ENCODE measurements around the gene SPATA3.
"Not testable (repeated sequence)": the region's sequence is repeated elsewhere in the genome, so short reads cannot be mapped to it uniquely, and the experiment has no call there.

The SPATA3 gene

DNA sequence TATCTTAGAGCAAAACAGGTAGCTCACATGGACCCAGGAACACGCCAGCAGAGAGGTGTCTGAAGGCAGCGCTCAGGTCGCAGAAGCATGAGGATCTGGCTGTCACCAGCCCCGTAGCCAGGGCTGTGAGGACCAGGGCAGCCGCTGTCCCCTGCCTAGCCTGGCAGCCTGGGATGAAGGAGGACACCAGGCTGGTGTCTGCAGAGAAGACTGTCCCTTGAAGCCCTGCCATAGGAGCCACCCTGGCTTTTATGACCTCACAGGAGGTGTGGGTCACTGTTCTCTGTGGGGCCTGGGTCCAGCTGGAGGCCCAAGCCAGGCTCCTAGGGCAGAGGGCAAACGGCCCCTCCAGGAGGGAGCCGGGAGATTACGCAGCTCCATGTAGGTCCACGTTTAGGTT lies at the start of gene SPATA3:
Gene SPATA3, plus strand, starts transcription at position 301 of the 400 bp plus-strand sequence. CDS start 113 bp downstream, outside the sequence.
- no peak for DNase-seq

DNA sequence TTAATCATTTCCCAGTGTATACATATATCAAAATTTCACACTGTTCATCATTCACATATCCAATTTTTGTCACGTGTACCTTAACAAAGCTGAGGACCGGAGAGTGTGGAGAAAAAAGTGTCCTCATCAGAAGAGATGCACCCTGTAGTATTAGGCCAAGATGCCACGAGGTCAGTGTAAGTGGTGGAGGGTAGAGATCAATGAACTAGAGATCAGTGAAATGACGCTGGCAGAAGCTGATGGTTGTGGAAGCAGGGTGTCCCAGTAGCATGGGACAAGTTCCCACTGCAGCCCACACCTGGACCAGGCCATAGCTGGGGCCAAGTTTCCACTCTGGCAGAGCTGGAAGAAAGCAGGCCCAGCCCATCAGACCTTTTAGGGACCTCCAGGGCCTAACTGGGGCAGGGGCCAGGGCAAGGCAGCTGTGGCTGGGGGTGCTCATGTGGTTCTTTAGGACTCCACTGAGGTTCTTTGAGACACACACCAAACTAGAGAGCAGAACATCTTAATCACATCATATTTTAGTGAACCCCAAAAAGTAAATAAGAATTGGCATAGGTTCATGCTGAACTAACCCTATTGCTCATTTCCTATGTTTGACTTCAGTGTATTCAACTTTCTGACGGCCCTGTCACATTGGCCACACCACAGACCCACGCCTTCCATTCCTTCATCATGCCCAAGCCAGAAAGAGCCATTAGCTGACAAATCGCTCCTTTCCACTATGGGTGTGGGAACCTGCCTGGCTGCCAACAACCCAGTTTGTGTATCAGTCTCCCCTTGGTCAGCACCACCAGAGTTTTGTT lies 49.3 kb upstream of the SPATA3 start:
- DNase-seq, result no peak

DNA sequence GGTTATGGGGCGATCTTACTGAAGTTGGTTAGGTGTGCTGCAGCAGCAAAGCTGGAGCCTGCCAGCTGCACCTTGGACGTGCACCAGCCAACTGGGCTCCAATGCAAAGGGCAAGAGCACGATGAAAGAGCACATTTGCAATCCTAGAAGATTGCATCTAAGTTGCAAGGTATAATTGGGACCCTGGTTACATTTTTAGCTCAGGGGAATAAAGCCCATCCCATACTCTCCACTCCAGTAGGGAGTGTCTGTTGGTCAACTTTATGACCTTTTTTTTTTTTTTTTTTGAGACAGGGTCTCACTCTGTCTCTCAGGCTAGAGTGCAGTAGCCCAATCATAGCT lies 48.7 kb upstream of the SPATA3 start:
- DNase-seq, result no peak

DNA sequence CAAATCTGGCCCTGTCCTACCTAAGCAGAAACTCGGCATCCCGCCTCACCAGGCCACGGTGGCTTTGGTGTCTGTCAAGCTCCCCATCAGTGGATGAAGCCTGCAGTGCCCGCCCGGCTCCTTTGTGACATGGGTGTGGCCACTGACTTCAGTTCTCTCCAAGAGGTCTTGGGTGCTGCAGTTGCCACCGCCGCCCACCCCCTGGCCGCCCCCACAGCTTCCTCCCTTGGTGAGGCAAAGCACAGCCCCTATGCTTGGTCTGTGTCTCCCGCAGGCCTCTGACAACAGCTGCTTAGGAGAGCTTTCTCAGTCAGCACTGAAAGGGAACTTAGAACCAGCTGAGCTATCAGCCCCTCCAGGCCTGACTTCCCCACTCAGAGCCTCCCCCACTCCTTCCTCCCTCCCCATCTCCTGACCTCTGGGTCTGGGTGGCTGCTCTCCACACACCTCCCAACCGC lies 48.0 kb upstream of the SPATA3 start:
- DNase-seq, result no peak

DNA sequence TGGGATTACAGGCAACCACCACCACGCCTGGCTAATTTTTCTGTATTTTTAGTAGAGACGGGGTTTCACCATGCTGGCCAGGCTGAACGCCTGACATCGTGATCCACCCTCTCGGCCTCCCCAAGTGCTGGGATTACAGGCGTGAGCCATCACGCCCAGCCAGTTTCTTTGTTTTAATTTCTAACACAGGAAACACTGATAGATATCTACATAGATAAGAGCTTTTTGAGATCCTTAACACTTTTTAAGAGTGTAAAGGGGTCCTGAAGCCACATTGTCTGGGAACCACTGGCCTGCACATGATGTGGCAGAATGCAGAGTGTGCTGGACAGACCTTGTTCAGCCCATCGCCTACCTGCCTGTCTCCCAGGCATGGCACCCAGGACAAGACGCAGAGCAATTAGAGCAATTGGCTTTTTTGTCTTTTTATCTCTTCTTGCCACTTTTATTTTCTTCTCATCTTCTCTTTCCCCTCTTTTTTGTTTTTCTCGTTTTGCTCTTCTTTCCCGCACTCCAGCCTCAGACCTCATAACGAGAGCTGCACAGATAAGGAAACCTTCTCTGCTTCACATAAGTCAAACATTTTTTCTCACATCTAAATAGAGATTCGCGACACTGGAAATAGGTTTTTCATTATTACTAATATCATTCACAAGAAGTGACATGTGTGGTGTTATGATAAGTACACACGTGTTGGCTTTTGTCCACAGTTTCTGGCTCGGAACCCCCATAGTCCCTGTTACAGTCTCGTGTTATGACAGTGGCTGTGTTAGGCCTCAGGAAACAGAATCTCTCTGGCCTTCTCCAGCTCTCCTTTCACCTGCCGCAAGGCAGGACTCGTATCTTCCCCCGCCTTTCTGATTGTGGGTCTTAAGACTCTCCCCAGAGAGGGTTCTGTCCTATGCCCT lies 45.7 kb upstream of the SPATA3 start:
- DNase-seq, result no peak

DNA sequence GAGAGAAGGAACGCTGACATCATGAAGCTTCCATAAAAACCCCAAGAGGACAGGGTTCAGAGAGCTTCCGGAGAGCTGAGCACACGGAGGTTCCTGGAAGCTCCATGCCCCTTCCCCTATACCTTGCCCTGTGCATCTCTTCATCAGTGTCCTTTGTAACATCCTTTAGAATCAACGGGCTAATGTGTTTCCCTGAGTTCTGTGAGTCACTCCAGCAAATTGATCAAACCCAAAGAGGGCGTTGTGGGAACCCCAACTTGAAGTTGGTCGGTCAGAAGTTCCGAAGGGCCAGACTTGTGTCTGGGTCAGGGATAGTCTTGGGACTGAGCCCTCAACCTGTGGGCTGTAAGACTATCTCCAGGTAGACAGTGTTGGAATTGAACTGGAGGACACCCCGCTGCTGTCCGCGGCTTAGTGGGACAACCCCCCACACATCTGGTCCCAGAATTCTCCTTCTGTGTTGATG lies 45.0 kb upstream of the SPATA3 start:
- no peak for DNase-seq

DNA sequence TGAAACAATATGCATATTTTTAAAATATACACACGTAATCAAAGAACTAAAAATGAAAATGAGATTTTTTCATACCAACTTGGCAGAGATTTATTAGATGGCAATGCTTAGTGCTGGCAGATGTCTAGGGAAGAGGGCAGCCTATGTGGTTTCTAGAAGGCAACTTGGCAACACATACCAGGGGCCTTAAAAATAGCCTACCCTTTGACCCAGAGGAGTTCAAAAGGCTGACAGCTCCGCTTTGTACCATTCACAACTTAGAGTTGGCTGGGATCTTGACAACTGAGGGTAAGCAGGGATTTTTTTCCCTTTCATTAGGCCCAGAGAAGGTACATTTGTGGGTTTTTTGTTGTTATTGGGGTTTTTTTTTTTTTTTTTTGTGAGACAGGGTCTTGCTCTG lies 44.5 kb upstream of the SPATA3 start:
- DNase-seq, result no peak

DNA sequence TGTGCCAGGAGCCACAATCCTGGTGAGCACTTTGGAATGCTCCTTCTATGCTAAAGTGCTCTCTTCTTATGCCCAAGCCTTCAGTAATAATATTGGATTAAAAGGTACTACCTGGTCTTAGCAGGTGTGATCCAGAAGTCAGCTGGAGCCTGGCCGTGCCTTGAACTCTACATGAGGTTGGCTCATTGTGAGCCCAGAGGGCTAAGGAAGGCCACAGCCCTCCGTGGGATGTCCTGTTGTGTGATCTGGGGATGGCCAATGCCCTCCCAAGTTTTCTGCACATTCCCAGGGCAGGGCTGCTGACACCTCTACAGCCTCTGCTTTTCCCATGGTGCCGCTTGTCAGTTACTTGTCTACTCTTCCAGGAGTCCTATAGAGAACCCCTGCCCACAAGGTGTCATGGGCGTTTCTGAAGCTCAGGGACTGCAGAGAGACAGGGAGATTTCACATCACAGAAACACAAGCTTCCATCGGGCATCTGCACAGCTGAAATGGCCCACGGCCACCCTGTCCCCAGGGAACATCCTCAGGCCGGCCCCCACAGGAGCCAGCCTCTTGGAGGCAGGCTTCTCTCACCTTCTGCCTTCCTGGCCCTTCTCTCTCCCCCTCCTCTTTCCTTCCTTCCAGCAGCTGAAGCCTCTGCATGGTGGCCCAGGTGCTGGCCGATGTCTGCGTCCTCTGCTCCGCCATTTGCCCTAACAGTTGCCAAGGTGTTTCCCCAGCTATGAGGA lies 43.5 kb upstream of the SPATA3 start:
- no peak for DNase-seq

DNA sequence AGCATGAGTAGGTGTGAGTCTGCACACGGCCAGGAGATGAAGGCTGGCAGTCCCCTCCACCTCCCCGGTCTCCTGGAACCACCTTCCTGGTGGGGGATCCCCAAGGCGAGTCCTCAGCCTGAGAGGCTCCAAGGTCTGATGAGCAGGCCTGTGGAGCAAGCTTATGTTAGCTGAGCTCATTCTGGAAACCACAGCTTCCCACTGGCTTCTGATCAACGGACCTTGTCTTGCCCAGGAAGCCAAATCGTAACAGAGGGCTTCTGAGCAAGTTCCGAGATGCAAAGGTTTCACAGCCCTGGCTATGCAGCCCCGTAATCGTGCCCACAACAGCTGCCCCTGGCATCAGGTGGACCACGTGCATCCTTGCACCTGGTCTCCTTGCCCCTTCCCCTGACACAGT lies 42.1 kb upstream of the SPATA3 start:
- DNase-seq, result no peak

DNA sequence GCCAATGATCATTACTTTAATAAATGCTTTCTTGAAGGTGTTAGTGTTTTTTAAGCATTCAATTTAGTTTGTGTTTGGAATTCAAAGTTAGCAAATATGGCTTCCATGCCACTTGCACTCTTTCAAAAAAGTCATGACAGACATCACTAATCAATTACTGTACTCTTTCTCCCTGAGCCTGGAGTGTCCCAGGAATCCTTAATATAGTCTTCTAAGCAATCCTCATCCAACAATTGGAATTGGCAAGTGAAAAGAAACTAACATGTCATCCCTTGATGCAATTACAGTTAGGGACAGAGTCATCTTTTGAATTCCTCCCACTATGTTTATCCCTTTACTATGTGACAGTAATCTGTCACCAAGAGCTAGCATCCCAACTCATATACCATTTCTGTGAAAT lies 41.2 kb upstream of the SPATA3 start:
- no peak for DNase-seq

DNA sequence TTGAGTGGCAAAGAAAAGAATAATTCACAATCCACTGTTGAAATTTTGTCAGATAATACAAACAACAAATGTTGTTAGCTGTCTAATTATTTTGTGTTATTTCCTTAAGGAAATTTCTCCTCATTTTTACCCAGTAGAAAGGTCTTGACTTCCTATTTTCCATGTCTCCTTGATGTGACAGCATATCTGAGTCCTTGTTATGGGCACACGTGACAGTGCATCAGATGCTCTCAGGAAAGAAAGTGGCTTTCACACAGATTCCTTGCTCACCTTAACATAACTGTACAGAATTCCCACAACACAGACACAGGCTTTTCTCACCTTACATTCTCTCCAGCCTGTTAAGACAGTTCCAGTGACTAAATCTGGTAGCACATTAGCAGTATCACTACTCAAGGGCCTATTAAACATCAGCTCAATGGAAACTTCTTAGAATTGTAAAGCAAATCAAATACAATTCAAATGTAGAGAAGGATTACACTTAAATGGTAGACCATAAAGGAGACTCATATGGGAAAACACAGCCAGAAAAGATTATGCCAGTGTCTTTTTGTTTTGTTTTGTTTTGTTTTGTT lies 40.7 kb upstream of the SPATA3 start:
- DNase-seq, result no peak

DNA sequence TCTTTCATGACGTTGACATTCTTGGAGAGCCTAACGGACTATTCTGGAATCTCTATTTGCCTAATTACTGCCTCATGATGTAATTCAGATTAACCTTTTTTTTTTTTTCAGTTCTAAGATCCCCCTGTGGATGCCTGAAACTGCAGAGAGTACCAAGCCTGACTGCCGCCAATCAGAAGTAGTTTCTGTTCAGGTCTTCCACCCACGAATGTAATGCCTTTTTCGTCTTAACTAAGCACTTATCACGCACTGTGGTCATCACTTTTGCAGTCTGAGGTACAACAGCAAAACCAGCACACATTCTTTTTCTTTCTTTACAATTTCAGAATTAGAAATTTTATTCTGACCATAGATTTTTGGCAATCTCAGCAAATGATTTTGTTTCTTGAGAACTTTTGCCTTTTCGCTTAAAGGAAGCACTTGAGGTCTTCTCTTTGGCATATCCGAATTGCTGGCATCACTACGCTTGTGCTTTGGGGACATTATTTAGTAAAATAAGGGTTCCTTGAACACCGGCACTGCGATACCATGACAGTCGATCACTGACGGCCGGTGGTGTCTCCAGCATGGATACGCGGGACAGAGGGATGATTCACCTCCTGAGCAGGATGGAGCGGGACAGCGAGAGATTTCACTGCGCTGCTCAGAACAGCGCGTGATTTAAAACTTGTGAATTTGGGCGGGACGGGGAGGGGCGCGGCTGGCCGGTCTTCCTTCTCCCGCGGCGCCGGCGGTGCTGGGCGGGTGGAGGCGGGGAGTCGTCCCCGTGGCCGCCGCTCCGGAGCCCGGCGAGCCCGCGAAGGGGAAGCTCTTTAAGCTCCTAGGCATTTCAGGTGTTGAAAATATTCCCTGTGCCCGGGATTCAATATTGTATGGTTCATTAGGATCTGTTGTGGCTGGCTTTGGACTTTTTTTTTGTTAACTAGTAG lies 38.8 kb upstream of the SPATA3 start:
- DNase-seq, result no peak

DNA sequence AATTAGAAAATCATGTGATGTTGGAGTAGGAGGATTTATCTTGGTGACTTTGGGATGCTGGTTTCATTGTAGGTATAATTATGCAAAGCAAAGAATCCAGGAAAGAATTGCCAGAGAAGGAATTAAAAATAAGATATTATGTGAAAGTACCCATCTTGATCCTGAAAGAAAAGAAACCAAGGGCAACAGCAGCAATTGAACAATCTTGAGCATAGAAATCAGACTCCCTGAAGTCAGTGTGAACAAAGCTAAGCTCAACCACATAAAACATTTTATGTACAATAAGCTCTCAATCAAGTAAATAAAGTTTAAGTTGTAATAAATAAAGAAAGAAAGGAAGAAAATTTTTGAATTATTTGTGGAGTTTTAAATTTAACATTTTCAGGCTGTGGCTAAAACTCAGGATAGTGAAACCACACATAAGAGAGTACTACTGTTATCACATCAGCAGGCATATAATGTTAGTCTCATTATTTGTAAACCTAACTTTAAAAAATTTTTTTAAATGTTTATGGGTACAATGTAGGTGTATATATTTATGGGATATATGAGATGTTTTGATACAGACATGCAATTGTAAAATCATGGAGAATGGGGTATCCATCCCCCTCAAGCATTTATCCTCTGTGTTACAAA lies 38.0 kb upstream of the SPATA3 start:
- DNase-seq, result no peak

DNA sequence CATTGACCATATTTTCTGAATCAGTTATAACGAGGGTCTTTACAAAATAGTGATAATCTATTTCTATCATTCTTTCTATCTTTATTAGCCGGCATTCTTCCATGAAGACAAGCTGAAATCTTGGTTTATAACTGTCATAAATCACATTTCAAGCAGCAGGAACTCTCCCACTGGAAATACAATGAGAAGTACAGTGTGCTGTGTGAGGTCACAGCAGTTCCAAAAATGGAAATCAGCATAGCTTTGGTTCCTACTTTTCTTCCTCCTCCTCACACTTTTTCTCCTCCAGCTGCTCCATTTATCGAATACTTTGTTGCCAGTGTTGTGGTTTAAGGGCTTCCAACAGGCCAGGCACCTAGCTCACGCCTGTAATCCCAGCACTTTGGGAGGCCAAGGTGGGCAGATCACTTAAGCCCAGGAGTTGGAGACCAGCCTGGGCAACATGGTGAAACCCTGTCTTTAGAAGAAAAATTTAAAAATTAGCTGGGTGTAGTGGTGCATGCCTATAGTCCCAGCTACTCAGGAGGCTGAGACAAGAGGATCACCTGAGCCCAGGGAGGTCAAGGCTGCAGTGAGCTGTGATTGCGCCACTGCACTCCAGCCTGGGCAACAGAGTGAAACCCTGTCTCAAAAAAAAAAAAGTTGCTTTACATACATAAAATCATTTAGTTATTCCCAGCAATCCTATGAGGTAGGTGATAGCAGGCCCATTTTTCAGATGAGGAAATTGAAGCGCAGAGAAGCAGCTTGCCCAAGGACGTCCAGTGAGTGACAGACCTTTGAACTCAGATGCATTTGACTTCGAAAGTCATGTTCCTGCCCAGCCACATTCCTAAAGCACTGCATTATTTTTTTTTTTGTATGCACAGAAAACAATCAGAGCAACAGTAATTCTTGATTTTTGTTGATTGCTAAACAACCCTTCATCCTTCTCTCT lies 36.8 kb upstream of the SPATA3 start:
- DNase-seq, result no peak

DNA sequence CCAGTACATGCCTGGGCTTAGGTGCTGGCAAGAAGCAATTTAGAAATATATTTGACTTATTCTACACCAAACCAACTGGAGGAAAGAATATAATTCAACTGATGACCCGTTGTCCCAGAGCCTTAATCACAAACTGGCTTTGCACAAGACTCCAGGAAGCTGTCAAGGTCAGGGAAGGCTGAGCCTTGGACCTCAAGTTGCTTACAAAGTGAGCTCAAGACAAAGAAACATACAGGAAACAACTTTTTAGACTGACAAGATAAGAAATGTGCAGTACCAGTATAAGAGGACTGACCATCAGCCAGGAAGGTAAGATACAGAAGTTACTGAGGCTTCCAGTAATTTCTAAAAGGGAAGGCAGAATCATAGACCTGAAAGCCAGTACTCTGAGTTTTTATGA lies 35.9 kb upstream of the SPATA3 start:
- no peak for DNase-seq

DNA sequence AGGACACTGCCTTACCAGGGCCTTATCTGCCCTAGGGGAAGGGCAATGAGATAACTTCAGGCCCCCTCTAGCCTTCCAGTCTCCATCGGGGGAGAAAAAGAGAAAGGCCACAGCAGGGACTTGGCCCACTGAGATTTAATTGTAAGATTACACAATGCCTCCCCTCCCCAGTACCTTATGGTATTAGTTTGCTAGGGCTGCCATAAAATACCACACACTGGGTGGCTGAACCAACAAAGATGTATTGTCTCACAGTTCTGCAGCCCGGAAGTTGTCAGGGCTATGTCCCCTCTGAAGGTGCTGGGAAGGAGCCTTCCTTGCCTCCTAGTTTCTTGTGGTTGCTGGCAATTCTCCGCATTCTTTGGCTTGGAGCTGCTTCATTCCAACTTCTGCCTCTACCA lies 34.8 kb upstream of the SPATA3 start:
- no peak for DNase-seq

DNA sequence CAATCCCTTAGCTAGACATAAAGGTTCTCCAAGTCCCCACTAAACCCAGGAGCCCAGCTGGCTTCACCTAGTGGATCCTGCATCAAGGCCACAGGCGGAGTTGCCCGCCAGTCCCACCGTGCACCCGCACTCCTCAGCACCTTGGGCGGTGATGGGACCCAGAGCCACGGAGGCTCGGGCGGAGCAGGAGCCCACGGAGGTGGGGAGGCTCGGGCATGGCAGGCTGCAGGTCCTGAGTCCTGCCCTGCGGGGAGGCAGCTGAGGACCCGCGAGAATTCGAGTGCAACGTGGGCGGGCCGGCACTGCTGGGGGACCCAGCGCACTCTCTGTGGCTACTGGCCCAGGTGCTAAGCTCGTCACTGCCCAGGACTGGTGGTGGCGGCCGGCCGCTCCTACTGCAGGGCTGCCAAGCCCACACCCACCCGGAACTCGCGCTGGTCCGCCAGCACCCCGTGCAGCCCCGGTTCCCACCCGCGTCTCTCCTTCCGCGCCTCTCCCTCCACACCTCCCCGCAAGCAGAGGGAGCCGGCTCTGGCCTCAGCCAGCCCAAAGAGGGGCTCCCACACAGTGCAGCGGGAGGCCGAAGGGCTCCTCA lies 31.7 kb upstream of the SPATA3 start:
- no peak for DNase-seq

DNA sequence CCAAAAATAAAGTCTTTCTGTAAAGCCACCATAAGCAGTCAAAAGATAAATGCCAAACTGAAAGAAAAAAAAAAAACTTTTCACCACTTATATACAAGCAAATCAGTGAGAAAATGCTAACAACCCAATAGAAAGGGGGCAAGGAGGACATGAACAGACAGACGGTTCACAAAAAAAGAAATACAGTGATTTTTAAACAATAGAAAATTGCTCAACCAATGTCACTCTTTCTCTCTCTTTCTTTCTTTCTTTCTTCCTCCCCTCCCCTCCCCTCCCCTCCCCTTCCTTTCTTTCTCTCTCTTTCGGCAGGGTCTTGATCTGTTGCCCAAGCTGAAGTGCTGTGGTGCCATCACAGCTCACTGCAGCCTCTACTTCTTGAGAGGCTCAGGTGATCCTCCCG lies 28.8 kb upstream of the SPATA3 start:
- no peak for DNase-seq

DNA sequence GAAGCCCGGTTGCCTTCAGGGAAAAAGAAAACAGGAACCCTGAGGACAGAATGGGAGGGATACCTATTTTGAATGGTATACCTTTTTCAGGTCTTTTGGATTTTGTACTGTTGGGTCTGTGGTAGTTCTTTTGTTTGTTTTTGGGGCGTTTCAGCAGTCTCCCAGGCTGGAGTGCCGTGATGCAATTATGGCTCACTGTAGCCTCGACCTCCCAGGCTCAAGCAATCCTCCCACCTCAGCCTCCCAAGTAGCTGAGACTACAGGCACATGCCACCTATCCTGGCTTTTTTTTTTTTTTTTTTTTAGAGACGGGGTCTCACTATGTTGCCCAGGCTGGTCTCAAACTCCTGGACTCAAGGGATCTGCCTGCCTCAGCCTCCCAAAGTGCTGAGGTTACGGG lies 27.6 kb upstream of the SPATA3 start:
- not testable (repeated sequence) for DNase-seq
